HEK293 (cell line): Measurements from ENCODE around the gene ADCY10.

ENCODE experiments used
- CTCF ChIA-PET: fragments of 350-600 bp; formaldehyde crosslinking; extraction: SDS; loops from one replicate; lab custom pipeline; 2021; ENCODE audit warnings: antibody characterized with exemption; lab: Yijun Ruan, JAX
- POLR2A ChIA-PET: fragments of 300-600 bp; formaldehyde crosslinking; extraction: SDS; loops from one replicate; lab custom pipeline; 2020; ENCODE audit warnings: antibody characterized with exemption, inconsistent platforms; lab: Yijun Ruan, JAX
- H3K27ac ChIP-seq: fragments of 200-500 bp; sonication (Bioruptor generic); 2 replicates; pipeline ENCODE4 v1.5.1; 2014; ENCODE audit warnings: low read depth, low read length, control low read depth, inconsistent platforms; ENCODE audit errors: extremely low read depth
- H3K36me3 ChIP-seq, 2 experiments: fragments of 200-500 bp in 1 of 2; sonication (Bioruptor generic) in 1 of 2; 1 replicate in 1 of 2; 2 replicates in 1 of 2; pipeline ENCODE4 v1.5.1; 2014 to 2017; ENCODE audit warnings: inconsistent platforms in 2 of 2, low read length in 2 of 2; ENCODE audit not compliant: control insufficient read depth in 2 of 2, insufficient read depth in 1 of 2
- H3K4me1 ChIP-seq: fragments of 200-500 bp; sonication (Bioruptor generic); 2 replicates; pipeline ENCODE4 v1.5.1; 2014; ENCODE audit warnings: mild to moderate bottlenecking, low read length, inconsistent platforms; ENCODE audit not compliant: control insufficient read depth, insufficient read depth
- H3K4me3 ChIP-seq: 2 replicates; pipeline ENCODE4 v1.5.1; 2011; ENCODE audit warnings: low read depth, mild to moderate bottlenecking, control low read depth, low read length, moderate library complexity
- H3K9me3 ChIP-seq: fragments of 200-500 bp; sonication (Bioruptor generic); 2 replicates; pipeline ENCODE4 v1.5.1; 2014; ENCODE audit warnings: low read depth, low read length, inconsistent platforms; ENCODE audit not compliant: control insufficient read depth, insufficient read depth
- EGR2 ChIP-seq: fragments of 450-650 bp; formaldehyde crosslinking; IDR thresholded peaks from 2 replicates; pipeline ENCODE4 v1.5.1; 2016; ENCODE audit warnings: low read depth, missing biosample characterization, missing genetic modification characterization
- FEZF1 ChIP-seq: fragments of 450-650 bp; formaldehyde crosslinking; IDR thresholded peaks from 2 replicates; pipeline ENCODE4 v1.5.1; 2016; ENCODE audit warnings: missing biosample characterization, missing genetic modification characterization
- GLIS1 ChIP-seq: fragments of 450-650 bp; formaldehyde crosslinking; IDR thresholded peaks from 2 replicates; pipeline ENCODE4 v1.5.1; 2016; ENCODE audit warnings: missing biosample characterization, missing genetic modification characterization
- HOXA7 ChIP-seq: sonication (generic); formaldehyde crosslinking; IDR thresholded peaks from 2 replicates; pipeline ENCODE4 v1.8.1; 2022; ENCODE audit warnings: missing genetic modification reagents, borderline replicate concordance
- RBAK ChIP-seq: fragments of 450-650 bp; formaldehyde crosslinking; IDR thresholded peaks from 2 replicates; pipeline ENCODE4 v1.5.1; 2016; ENCODE audit warnings: missing biosample characterization, missing genetic modification characterization
- SP3 ChIP-seq: fragments of 450-650 bp; formaldehyde crosslinking; IDR thresholded peaks from 2 replicates; pipeline ENCODE4 v1.5.1; 2016; ENCODE audit warnings: missing biosample characterization, missing genetic modification characterization
- TSHZ1 ChIP-seq: fragments of 450-650 bp; formaldehyde crosslinking; IDR thresholded peaks from 2 replicates; pipeline ENCODE4 v1.5.1; 2016; ENCODE audit warnings: missing biosample characterization, missing genetic modification characterization, borderline replicate concordance
- ZBTB20 ChIP-seq: fragments of 450-650 bp; formaldehyde crosslinking; IDR thresholded peaks from 2 replicates; pipeline ENCODE4 v1.5.1; 2016; ENCODE audit warnings: missing biosample characterization, missing genetic modification characterization
- ZBTB7A ChIP-seq: fragments of 450-650 bp; formaldehyde crosslinking; IDR thresholded peaks from 2 replicates; pipeline ENCODE4 v1.5.1; 2016; ENCODE audit warnings: low read depth, missing biosample characterization, missing genetic modification characterization
- ZFP41 ChIP-seq: fragments of 450-650 bp; formaldehyde crosslinking; IDR thresholded peaks from 2 replicates; pipeline ENCODE4 v1.5.1; 2016; ENCODE audit warnings: missing biosample characterization, missing genetic modification characterization, borderline replicate concordance
- ZNF140 ChIP-seq: fragments of 450-650 bp; formaldehyde crosslinking; IDR thresholded peaks from 2 replicates; pipeline ENCODE4 v1.5.1; 2016; ENCODE audit warnings: missing biosample characterization, missing genetic modification characterization
- ZNF174 ChIP-seq: fragments of 450-650 bp; formaldehyde crosslinking; IDR thresholded peaks from 2 replicates; pipeline ENCODE4 v1.5.0; 2017; ENCODE audit warnings: missing biosample characterization, mild to moderate bottlenecking, missing genetic modification characterization
- ZNF544 ChIP-seq: fragments of 450-650 bp; formaldehyde crosslinking; IDR thresholded peaks from 2 replicates; pipeline ENCODE4 v1.5.0; 2017; ENCODE audit warnings: missing biosample characterization, missing genetic modification characterization
- ZNF549 ChIP-seq: fragments of 450-650 bp; IDR thresholded peaks from 2 replicates; pipeline ENCODE4 v1.5.1; 2018; ENCODE audit warnings: missing biosample characterization, missing genetic modification characterization, mild to moderate bottlenecking, inconsistent platforms, moderate library complexity
- ZNF76 ChIP-seq: fragments of 450-650 bp; formaldehyde crosslinking; IDR thresholded peaks from 2 replicates; pipeline ENCODE4; 2016; ENCODE audit warnings: low read depth, missing biosample characterization, missing genetic modification characterization, borderline replicate concordance
- TF ChIP-seq, protein P1 (sequence below): fragments of 450-650 bp; formaldehyde crosslinking; IDR thresholded peaks from 2 replicates; pipeline ENCODE4 v1.5.1; 2016; ENCODE audit warnings: missing biosample characterization, missing genetic modification characterization
- TF ChIP-seq, protein P2 (sequence below): fragments of 450-650 bp; formaldehyde crosslinking; IDR thresholded peaks from 2 replicates; pipeline ENCODE4 v1.5.1; 2016; ENCODE audit warnings: missing biosample characterization, missing genetic modification characterization

The ADCY10 gene

DNA sequence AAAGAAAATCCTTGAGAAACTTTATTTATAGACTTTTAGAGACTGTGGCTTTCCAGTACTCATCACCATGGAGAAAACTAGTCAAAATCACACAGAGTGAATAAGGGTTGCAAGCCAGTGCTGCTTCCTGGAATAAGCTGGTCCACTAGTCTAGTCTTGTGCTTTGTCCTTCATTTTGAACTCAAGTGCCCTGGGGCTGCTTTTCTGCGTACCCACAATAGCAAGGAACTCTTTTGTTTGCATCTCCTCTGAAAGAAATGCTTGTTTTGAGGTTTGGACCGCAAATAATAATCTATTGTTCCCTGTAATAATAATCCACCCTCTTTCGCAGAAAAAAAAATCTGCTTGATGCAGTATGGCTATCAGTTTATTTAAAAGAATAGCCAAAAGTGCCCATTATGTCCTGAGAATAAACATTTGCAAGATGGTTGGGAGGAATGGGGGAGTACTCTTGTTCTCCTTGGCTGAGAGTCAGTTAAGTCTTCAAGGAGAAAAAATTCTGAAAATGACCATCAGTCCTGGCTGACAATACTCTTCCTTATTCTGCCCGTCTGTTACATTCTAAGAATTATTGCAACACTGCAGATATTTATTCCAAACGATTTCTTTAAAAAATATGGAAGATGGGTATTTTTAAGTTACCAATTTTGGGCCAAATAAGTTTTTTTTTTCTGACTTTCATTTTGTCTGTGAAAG is 150.3 kb downstream of the ADCY10 start:
- H3K27ac ChIP-seq = no peak overlapping the region
- H3K4me3 ChIP-seq = no peak overlapping the region
- no peak for TF ChIP-seq EGR2 (tag by site-specific recombination)
- TF ChIP-seq, protein P1, sequence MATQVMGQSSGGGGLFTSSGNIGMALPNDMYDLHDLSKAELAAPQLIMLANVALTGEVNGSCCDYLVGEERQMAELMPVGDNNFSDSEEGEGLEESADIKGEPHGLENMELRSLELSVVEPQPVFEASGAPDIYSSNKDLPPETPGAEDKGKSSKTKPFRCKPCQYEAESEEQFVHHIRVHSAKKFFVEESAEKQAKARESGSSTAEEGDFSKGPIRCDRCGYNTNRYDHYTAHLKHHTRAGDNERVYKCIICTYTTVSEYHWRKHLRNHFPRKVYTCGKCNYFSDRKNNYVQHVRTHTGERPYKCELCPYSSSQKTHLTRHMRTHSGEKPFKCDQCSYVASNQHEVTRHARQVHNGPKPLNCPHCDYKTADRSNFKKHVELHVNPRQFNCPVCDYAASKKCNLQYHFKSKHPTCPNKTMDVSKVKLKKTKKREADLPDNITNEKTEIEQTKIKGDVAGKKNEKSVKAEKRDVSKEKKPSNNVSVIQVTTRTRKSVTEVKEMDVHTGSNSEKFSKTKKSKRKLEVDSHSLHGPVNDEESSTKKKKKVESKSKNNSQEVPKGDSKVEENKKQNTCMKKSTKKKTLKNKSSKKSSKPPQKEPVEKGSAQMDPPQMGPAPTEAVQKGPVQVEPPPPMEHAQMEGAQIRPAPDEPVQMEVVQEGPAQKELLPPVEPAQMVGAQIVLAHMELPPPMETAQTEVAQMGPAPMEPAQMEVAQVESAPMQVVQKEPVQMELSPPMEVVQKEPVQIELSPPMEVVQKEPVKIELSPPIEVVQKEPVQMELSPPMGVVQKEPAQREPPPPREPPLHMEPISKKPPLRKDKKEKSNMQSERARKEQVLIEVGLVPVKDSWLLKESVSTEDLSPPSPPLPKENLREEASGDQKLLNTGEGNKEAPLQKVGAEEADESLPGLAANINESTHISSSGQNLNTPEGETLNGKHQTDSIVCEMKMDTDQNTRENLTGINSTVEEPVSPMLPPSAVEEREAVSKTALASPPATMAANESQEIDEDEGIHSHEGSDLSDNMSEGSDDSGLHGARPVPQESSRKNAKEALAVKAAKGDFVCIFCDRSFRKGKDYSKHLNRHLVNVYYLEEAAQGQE (tag by site-specific recombination) = no peak
- TF ChIP-seq ZNF76 (tag by site-specific recombination) = no peak
- no peak for TF ChIP-seq ZNF140
- TF ChIP-seq ZBTB20 (tag by site-specific recombination) = no peak
- no peak for TF ChIP-seq RBAK (tag by site-specific recombination)
- TF ChIP-seq ZFP41 (tag by site-specific recombination) = no peak
- no peak for TF ChIP-seq ZNF544 (tag by site-specific recombination)
- TF ChIP-seq, protein P2, sequence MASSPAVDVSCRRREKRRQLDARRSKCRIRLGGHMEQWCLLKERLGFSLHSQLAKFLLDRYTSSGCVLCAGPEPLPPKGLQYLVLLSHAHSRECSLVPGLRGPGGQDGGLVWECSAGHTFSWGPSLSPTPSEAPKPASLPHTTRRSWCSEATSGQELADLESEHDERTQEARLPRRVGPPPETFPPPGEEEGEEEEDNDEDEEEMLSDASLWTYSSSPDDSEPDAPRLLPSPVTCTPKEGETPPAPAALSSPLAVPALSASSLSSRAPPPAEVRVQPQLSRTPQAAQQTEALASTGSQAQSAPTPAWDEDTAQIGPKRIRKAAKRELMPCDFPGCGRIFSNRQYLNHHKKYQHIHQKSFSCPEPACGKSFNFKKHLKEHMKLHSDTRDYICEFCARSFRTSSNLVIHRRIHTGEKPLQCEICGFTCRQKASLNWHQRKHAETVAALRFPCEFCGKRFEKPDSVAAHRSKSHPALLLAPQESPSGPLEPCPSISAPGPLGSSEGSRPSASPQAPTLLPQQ = no peak
- TF ChIP-seq ZNF549 (tag by site-specific recombination) = no peak
- no peak for TF ChIP-seq TSHZ1 (tag by site-specific recombination)
- no peak for TF ChIP-seq HOXA7 (CRISPR knock-in tag)
- no peak for TF ChIP-seq SP3 (tag by site-specific recombination)
- no peak for TF ChIP-seq FEZF1 (tag by site-specific recombination)
- no peak for TF ChIP-seq GLIS1 (tag by site-specific recombination)
- no peak for TF ChIP-seq ZBTB7A (tag by site-specific recombination)
- no peak for TF ChIP-seq ZNF174 (tag by site-specific recombination)
- CTCF ChIA-PET = interaction anchor here (0.6 to 1.0 kb wide), 2 partner anchors 15 to 76 kb away, joined by 3 read pairs; no protein-coding TSS in a partner anchor
- H3K9me3 ChIP-seq = no peaks in the 10 kb centered on the region
- POLR2A ChIA-PET = interaction anchor here (0.7 kb wide), 1 partner anchor 33 kb away, joined by 3 read pairs; no protein-coding TSS in a partner anchor
- peaks cover 5 to 29% of the 10 kb centered on the region in 2 experiments; a peak in 1 of 3 replicates for H3K36me3 ChIP-seq
- no peaks in the 10 kb centered on the region for H3K4me1 ChIP-seq
